ENCODE data around the gene PLA2G4F. TPM values are rescaled to one million over a fixed set of nuclear protein-coding genes. Genes with fewer than 3 reads are reported as not detected.

Gene PLA2G4F
- total RNA-seq, 2 donors from 2014 or later, result 1.6 to 2.0 TPM

DNA sequence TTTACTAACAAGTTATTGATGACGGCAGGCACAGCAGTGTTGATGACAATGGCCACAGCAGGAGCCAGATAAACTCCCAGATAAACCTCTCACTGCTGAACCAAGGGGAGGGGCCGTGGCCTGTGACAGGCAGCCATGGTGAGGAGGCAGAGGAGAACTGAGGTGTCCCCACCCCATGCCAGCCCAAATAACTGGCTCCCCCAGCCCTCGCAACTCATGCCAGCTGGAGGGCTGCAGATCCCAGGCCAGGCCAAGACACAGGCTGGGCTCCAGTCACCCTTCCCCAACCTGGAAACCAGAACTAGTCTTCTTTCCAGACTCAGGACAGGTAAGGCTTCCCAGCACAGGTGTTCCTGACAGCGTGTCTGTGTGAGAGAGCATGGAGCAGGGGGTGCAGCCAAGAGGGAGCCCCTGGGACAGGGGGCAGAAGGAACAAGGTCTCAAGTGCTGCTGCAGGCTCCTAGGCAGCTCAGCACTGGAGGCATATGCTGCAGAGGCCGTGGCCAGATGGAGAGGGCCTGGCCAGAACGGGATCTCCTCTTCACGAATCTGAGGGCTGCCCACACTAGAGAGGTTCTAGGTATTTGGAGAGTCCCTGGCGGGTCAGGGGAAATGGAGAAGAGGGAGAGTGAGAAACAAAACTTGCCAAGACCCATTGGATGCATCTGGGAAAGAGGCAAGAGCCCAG lies 15.9 kb downstream of the PLA2G4F start:
- no peak overlapping the region for H3K4me3 ChIP-seq
- no peak overlapping the region for H3K27ac ChIP-seq
- WGBS, 2 donors, result 89 to 97% methylated on average over 6 to 8 of the region's 8 CpGs
- H3K27me3 ChIP-seq, result no peaks in the 10 kb centered on the region
- H3K4me1 ChIP-seq, result no peaks in the 10 kb centered on the region
- intact Hi-C loops (cut with DNase I), result loop anchor here (10.0 kb wide), 1 partner anchor 146 kb away; no protein-coding TSS in a partner anchor
- no peaks in the 10 kb centered on the region for H3K9me3 ChIP-seq
- DNase-seq (peak in 1 of 4 donors; percentile 8), ATAC-seq (no peak)
- H3K36me3 ChIP-seq (replicated peaks in 1 of 2; ENCODE audit: insufficient read depth in 1 of 2, low read depth in 2 of 2), result no peaks in the 10 kb centered on the region
- no peak for TF ChIP-seq POLR2A (IDR thresholded peaks at IDR 0.05)
- TF ChIP-seq, protein P1, sequence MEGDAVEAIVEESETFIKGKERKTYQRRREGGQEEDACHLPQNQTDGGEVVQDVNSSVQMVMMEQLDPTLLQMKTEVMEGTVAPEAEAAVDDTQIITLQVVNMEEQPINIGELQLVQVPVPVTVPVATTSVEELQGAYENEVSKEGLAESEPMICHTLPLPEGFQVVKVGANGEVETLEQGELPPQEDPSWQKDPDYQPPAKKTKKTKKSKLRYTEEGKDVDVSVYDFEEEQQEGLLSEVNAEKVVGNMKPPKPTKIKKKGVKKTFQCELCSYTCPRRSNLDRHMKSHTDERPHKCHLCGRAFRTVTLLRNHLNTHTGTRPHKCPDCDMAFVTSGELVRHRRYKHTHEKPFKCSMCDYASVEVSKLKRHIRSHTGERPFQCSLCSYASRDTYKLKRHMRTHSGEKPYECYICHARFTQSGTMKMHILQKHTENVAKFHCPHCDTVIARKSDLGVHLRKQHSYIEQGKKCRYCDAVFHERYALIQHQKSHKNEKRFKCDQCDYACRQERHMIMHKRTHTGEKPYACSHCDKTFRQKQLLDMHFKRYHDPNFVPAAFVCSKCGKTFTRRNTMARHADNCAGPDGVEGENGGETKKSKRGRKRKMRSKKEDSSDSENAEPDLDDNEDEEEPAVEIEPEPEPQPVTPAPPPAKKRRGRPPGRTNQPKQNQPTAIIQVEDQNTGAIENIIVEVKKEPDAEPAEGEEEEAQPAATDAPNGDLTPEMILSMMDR (IDR thresholded peaks at IDR 0.05), result no peak

DNA sequence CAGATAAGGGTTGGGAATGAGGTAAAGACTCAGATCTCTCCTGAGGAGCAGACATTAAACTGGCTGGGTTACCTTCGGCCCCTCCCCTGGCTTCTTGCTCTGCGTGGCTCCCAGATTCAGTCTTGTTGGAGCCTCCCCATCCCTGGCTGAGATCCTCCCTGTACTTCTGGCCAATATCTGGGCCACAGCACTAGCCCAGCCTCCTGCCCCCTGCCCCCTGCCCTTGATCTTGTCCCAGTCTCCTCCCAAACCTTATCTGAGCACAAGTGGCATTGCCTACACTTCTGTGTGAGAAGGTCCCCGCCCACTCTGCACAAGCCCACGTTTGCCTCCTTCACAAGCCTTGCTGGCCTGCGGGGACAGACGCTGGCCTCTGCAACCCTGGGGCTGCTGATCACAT lies 16.8 kb downstream of the PLA2G4F start:
- Histone ChIP-seq H3K36me3 (replicated peaks in 1 of 2; ENCODE audit: insufficient read depth in 1 of 2, low read depth in 2 of 2) (no peaks in the 10 kb centered on the region), H3K27ac (no peak overlapping the region), H3K27me3 (no peaks in the 10 kb centered on the region), H3K4me1 (no peaks in the 10 kb centered on the region), H3K9me3 (no peaks in the 10 kb centered on the region), H3K4me3 (no peak overlapping the region)
- intact Hi-C loops (cut with DNase I), result loop anchor here (5.0 kb wide), 1 partner anchor 72 kb away; no protein-coding TSS in a partner anchor
- WGBS, 2 donors, result 77 to 78% methylated on average over 6 of the region's 6 CpGs
- no peak for ATAC-seq
- TF ChIP-seq POLR2A (IDR thresholded peaks at IDR 0.05), result no peak
- TF ChIP-seq, protein P1 (IDR thresholded peaks at IDR 0.05), result no peak
- no peak for DNase-seq

DNA sequence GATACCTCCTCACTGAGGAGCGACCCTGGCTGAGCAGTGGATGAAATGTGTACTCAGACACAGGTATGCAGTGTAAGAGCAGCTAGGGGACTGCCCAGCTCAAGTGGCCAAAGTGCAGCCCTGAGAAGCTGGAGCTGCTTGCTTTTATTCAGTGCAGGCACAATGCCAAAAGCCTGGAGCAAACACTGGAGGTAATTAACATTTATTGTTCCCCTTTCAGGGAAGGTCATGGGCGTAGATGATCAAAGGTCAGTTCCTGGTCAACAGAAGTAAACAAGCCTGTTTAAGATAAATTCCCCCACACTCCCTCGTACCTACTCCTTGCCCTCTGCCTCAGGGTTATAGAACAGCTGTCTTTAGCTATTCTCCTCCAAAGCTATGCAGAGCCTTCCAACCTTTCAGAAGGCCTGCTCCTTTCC lies 17.5 kb downstream of the PLA2G4F start:
- DNase-seq, result no peak
- no peak for ATAC-seq
- intact Hi-C loops (cut with DNase I), result loop anchor here (5.0 kb wide), 1 partner anchor 72 kb away; no protein-coding TSS in a partner anchor

DNA sequence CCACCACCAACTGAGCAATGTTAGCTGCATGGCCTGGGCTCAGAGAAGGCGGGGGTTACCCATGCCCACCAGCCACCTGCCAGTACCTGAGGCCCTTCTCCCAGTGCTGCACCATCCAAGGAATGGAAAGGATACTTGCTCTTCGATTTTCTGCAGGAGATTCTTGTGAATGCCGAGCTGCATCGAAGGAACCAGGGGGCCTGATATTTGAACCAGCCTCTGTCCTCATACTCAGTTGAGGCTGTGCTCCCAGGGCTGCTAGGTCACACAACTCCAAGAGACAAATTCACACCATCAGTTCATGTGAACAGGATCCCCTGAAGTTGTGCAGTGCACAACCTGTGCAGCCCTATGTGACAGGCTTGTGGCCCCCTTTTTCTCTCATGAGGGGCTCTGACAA lies 18.0 kb downstream of the PLA2G4F start:
- Histone ChIP-seq H3K4me3 (no peak overlapping the region), H3K36me3 (replicated peaks in 1 of 2; ENCODE audit: insufficient read depth in 1 of 2, low read depth in 2 of 2) (no peaks in the 10 kb centered on the region), H3K27me3 (no peaks in the 10 kb centered on the region), H3K9me3 (no peaks in the 10 kb centered on the region), H3K27ac (no peak overlapping the region), H3K4me1 (no peaks in the 10 kb centered on the region)
- ATAC-seq (no peak), DNase-seq (no peak)
- TF ChIP-seq, protein P1 (IDR thresholded peaks at IDR 0.05), result no peak
- TF ChIP-seq POLR2A (IDR thresholded peaks at IDR 0.05), result no peak
- 69 to 88% methylated on average over 3 to 4 of the region's 4 CpGs for WGBS, 2 donors
- intact Hi-C loops (cut with DNase I), result loop anchor here (5.0 kb wide), 1 partner anchor 71 kb away; no protein-coding TSS in a partner anchor

More for the DNA sequence above, 17.5 kb downstream of the PLA2G4F start:
- no peak for TF ChIP-seq POLR2A (IDR thresholded peaks at IDR 0.05)
- TF ChIP-seq, protein P1 (IDR thresholded peaks at IDR 0.05), result no peak
- Histone ChIP-seq H3K27me3 (no peaks in the 10 kb centered on the region), H3K9me3 (no peaks in the 10 kb centered on the region), H3K4me3 (no peak overlapping the region), H3K4me1 (no peaks in the 10 kb centered on the region), H3K36me3 (replicated peaks in 1 of 2; ENCODE audit: insufficient read depth in 1 of 2, low read depth in 2 of 2) (no peaks in the 10 kb centered on the region), H3K27ac (no peak overlapping the region)
- WGBS, 2 donors, result 45 to 49% methylated on average over 3 of the region's 3 CpGs

Measured in body of pancreas (tissue), 4 donors.